HG03103 (cell line): Measurements from ENCODE around the gene BBS9.

Experiments used
- ATAC-seq: cut with Tn5 transposase; IDR thresholded peaks from one replicate; pipeline ENCODE4 v1.9.1; 2021; ENCODE audit warnings: low read depth; ENCODE audit not compliant: unreplicated experiment

The BBS9 gene

GRCh38 chr7:33632322-33632721 is 503.0 kb downstream of the BBS9 start:
- no peak for ATAC-seq

GRCh38 chr7:33632840-33633525 is 503.6 kb downstream of the BBS9 start:
- ATAC-seq = no peak

- no peak for ATAC-seq
Measured at GRCh38 chr7:33634606-33635005, 505.2 kb downstream of the BBS9 start.

- no peak for ATAC-seq
Measured at GRCh38 chr7:33636359-33636758, 507.0 kb downstream of the BBS9 start.

GRCh38 chr7:33639552-33640197 is 510.3 kb downstream of the BBS9 start:
- ATAC-seq = no peak

GRCh38 chr7:33640741-33641140 is 511.4 kb downstream of the BBS9 start:
- ATAC-seq = no peak

- no peak for ATAC-seq
Measured at GRCh38 chr7:33642312-33642711, 512.9 kb downstream of the BBS9 start.

GRCh38 chr7:33643530-33643929 is 514.2 kb downstream of the BBS9 start:
- no peak for ATAC-seq

GRCh38 chr7:33644489-33644888 is 515.1 kb downstream of the BBS9 start:
- ATAC-seq = no peak

- no peak for ATAC-seq
Measured at GRCh38 chr7:33645104-33645503, 515.7 kb downstream of the BBS9 start.

- no peak for ATAC-seq
Measured at GRCh38 chr7:33646166-33646565, 516.8 kb downstream of the BBS9 start.

- no peak for ATAC-seq
Measured at GRCh38 chr7:33646891-33647391, 517.6 kb downstream of the BBS9 start.

GRCh38 chr7:33649476-33650441 is 520.4 kb downstream of the BBS9 start:
- ATAC-seq = no peak

GRCh38 chr7:33650828-33651227 is 521.5 kb downstream of the BBS9 start:
- no peak for ATAC-seq

- no peak for ATAC-seq
Measured at GRCh38 chr7:33651998-33652515, 522.7 kb downstream of the BBS9 start.

GRCh38 chr7:33654676-33655075 is 525.3 kb downstream of the BBS9 start:
- ATAC-seq = no peak
